HuH-7 (cell line): Measurements from ENCODE around the gene ITSN2.
"Not testable (repeated sequence)": the region's sequence is repeated elsewhere in the genome, so short reads cannot be mapped to it uniquely, and the experiment has no call there.

Experiments used
- DNase-seq: peaks from one replicate; pipeline ENCODE4 v3.0.0; 2011; ENCODE audit warnings: low spot score

Gene ITSN2

DNA sequence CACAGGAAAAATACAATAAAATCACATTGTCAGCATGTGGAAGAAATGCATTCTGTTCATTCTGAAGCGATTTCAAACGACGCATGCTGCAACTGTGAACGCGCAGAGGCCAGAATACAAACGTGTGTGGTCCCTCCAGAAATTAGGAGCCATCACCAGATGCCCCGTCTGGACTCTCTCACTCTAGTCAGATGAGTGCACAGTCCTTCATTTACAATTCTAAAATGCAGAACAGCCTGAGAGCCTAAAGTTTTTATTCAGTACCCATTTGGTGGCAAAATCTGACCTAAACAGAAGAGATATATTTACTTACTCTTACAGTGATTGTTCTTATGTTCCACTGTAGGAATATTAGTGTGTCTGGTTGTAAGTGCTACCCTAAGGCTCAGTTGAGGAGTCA is 148.9 kb downstream of the ITSN2 start:
- DNase-seq: no peak

DNA sequence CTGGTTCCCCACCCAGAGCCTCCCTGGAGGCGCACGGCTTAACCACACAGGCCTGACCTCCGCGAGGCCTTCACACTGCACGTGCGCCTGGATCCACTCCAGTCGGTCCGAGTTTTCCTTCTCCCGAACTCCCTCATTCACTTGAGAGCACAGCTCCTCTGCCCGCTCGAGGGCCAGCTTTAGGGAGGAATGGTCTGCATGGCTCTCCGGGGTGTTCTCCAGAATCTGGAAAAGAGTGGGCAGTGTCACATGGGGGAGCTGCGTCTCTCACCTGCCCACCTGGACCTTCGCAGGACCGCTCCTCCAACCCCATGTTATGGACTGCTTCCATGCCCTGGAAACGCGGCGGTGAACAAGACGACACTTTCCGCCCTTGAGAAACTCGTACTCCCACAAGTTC is 149.6 kb downstream of the ITSN2 start:
- no peak for DNase-seq

DNA sequence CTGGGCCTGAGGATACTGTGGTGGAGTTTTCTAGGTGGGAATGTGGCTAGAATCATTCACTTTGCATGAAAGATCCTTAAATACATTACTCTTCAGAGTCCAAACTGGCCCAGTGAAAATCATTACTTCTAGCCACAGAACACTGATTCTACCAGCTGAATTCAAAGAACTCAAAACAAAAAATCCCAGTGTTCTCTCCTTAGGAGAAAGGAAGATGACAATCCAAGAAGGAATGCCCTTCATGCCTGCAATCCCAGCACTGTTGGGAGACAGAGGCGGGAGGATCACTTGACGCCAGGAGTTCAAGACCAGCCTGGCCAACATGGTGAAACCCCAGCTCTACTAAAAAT is 150.3 kb downstream of the ITSN2 start:
- DNase-seq: no peak

DNA sequence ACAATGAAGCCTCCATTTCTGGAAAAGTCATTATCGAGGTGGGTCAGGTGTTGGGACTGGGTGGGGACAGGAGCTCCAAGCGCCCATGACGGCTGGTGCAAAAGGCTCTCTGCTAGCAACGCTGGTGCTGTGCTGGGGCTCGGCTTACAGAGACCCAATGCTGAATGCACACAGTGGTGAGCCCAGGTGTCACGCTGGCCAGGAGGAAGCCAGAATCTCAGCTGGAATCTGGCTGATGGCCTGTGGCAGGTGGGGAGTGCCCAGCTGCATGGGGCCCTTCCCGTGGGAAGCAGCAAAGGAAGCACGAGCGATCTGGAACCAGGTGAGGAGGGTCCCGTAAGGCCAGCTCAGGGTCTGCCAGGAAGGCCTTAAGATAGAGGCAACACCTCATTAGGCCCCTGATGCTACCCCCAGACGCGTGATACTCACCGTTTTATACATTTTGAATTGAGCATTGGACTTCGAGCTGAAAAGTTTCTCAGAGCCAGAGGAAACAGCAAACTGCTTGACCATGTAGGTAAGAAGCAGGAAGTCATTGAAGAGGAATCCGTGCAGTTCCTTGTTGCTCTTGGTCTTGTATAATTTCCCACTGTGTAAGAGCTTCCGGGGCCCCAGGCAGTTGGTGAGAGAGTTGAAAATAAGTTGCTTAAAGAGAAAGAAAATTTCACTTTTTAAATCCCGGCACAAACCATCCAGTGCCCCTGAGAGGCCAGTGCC is 150.8 kb downstream of the ITSN2 start:
- DNase-seq: no peak

DNA sequence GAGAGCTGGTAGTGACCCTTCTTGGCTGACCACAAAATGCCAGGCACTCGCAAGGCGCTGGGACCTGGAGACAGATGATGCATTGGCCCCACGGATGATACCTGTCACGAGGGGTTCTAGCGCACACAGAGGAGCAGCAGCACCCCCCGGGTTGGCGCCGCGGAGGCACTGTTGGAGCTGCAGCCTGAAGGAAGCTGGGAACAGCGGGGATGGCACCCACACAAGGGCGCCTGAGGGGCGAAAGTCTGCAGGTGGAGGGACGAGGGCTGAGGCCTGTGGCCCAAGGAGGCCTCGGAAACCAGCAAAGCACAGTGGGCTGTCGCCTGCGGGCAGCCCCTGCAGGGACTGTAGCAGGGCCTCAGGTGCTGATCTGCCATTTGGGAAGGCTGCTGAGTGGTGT is 151.8 kb downstream of the ITSN2 start:
- DNase-seq: no peak

DNA sequence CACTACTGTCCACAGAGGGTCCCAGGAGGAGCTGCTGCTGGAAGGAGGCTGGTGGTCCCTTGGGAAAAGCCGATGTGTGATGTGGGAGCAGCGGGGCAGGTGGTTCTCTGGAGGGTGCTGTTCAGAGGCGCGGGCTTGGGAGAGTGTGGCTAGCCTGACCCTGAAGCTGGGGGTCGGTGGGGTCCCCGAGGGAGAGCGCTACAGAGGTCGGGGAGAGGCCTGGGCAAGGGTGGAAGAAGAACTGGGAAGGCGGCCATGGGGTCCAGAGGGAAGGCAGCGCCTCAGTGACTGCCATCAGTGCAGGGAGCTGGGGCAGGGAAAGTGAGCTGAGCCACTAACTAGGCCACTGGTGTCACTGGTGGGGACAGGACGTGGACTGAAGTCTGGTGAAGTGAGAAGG is 153.0 kb downstream of the ITSN2 start:
- no peak for DNase-seq

DNA sequence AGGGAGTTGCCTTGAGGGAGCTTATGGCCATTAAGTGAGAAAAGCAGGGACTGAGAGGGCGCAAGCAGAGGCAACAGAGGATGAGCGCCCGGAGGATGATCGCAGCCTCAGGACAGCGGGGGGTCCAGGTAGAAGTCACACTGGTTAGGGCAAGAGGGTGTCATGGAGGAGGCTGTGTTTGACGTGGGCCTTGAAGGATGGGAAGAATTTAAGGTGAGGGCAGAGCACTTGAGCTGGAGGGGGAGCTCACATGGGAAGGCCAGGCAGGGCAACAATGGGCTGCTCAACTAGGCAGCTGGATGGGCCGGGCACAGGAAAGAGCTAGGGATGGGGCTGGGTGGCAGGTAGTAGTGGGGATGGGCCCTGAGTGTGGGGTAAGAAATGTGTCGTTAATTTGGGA is 153.6 kb downstream of the ITSN2 start:
- no peak for DNase-seq

DNA sequence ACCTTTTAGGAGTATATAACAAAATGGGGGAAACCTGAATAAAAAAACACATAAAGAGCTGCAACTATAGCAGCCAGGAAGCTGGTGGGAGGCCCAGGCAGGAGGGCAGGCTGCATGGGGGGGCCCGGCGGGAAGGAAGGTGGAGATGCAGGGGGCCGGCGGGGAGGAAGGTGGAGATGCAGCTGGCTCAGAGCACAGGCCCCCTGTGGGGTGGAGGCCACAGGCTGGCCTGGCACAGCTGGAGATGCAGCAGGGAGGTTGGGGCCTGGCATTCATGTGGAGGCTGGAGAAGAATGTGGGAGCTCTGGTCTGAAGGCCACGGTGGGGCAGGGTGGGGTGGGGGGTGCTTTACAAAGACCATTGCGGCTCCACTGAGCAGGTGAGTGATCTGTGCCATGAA is 154.1 kb downstream of the ITSN2 start:
- no peak for DNase-seq

DNA sequence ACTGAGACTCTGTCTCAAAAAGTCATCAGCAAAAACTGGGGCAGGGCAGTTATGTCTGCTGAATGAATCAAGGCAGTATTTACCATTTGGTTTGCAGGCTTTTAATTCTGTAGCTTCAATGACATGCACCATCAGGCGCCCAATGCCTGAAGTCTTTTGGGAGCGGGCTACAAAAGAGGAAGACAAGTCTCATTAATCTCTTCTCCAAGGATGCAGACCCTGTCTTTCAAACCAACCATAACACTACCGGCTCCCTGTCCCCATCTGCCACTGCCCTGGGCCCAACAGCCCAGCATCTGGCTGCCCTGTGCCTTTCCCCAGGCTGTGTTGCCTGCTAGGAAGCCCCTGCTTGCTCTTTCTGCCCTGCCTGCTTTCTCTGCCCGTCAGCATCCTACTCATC is 155.2 kb downstream of the ITSN2 start:
- DNase-seq: no peak

DNA sequence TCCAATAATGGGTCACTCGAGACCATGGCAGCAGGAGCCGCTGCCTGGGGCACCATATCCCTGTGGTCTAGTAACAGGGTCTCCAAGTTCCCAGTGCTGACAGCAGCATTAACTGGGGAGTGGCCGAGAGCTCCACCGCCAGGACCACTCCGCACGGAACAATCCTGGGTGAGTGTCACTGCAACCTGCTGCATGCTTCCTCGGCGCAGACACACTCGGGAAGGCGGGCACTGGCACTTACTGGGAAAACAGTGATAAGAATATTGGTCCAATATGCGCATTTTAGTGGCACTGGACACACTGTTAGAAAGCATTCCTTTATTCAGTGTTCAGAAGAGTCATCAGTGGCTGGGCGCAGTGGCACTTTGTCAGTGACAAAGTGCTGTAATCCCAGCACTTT is 155.8 kb downstream of the ITSN2 start:
- DNase-seq: no peak

DNA sequence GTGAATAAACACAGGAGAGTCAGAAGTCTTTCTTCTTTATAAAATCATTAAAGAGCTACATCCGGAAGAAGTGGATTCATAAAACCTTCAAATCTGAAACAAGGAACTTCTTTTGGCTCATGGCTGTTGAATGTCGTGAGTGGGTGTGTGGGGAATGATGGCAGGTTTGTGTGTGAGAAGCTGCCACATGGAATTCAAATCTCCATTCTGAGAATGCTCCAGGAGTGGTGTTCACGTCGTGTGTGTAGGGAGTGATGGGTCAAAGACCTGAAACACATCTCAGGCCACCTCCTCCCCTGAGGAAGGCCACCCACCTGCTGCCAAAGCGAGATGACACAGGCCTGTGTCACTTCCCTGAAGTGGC is 156.6 kb downstream of the ITSN2 start:
- no peak for DNase-seq

DNA sequence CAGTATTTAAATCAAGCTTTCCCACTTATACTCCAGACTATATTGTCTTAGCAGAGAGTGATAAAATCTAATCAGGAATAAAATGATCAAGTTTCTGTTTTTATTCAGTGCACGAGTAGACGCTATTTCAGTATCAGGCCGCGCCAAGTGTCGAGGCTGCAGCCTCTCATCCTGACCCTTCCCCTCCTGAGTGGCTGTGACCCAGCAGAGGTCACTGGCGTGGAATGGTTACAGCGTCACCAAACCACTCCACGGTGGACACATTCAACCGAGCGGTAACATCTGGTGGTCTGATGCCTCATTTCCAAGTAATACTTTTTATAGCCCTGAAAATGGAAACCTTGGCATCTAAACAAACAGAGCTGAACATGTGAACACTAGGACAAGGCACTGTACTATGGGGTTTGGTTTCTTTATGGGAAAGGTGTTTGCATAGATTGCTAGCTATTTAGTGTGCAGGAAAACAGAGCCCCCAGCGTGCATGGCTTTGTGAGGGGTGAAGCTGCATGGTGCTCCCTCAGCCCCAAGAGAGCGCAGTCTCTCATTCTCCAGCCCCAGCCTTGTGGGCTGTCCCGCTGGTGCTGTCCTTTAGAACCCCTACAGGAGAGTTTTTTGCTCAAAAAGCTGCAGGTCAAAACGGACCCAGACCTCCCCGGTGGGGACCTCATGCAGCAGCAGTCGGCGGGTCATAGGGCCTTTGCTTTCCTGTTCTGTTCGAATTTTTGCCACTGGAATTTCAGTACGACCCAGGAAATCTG is 157.1 kb downstream of the ITSN2 start:
- DNase-seq: no peak

DNA sequence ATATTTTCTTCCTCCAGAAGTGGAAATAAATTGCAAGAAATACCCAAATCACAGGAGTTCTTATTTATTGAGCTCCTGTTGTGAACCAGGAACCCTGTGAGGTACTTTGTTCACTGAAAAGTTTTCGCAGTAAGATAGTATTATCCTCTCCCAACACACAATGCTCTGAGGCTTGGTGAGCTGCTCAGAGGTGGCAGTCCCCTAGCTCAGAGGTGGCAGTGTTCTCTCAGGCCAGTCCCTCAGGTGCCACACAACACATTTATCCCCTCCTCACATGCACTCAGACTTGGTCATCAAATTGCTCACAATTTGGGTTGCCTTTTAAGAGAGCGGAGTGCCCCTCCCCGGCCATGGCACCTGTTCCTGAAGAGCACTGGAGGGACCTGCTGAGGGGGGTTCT is 159.5 kb downstream of the ITSN2 start:
- DNase-seq: no peak

DNA sequence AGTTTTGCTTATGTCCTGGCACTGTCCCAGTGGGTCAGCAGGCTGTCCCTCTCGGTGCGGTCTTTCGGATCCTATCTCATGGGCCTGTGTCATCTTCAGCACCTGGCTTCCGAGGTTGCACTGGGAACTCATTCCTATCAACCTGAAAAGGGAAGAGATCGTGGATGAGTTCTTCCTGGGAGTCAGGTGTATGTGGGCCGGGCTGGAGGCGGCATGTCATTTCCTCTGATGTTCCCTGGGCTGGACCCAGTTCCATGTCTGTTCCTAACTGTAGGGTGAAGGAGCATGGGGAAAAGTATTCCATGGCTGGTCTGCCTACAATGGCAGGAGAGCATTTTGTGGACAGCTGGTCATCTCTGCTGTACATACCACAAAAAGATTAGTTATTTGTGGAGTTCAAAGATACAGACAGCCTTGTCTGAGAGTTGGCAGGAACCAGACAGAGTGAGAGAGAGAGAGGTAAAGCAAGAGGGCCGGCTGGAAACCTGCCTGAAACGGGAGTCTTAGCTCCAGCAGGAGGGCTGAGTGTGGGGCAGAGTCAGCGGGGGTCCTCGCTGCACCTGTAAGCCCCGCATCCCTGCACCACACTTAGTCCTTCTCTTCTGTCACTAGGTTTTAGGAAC is 160.3 kb downstream of the ITSN2 start:
- DNase-seq: no peak

DNA sequence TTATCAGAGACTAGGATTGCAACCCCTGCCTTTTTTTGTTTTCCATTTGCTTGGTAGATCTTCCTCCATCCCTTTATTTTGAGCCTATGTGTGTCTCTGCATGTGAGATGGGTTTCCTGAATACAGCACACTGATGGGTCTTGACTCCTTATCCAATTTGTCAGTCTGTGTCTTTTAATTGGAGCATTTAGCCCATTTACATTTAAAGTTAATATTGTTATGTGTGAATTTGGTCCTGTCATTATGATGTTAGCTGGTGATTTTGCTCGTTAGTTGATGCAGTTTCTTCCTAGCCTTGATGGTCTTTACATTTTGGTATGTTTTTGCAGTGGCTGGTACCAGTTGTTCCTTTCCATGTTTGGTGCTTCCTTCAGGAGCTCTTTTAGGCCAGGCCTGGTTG is 163.1 kb downstream of the ITSN2 start:
- not testable (repeated sequence) for DNase-seq

DNA sequence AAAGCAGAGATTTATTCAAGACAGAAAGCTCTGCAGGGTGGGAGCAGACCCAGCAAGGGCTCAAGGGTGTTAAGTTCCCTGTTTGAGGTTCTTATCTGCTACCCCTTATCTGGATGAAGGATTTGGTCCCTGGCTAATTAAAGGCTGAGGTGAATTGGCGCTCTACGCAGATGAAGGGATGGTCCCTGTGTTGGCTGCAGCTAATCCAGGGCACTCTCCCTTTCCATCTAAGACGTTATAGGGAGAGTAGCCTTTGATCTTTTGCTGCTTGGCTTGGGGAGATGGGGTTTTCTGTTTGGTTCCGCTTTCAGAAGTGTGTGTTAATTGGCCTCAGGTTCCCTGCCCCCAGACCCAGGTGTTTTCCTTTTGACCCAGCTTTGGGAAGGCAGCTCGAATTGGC is 168.5 kb downstream of the ITSN2 start:
- no peak for DNase-seq

DNA sequence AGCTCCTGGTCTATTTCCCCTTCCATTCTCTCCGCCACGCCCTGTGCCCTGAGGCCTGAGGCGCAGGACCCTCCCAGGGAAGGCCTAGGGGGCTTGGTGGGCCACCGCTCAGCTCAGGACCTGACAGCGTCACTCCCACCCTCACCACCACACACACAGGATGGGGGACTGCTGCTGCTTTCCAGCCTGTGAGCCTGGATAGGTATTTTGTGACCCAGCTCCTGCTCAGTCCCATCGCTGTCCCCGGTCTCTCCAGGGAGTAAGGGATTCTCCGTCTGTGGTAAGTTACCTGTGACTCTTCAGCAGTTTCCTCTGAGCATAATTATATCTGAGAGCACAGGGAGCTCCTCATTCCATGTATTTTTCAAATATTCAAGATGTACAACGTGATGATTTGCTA is 169.2 kb downstream of the ITSN2 start:
- DNase-seq: no peak

DNA sequence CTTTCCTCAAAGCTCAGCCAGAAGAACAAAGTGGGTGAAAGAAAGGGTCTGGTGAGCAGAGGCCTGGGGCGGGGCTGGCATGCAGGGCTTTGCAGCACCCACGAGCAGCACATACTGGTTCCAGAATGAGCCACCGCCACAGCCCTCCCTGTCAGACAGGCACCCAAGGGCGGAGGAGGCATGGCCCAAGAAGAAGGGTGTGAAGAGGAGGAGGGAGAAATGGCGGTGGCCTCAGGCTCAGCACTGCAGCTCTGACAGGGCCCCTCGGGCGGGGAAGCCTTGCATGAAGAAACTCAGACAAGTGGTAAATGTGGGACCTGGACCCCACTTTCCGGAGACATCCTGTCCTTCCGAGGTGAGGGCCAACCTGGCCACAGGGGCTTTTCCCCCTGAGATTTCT is 169.8 kb downstream of the ITSN2 start:
- no peak for DNase-seq

DNA sequence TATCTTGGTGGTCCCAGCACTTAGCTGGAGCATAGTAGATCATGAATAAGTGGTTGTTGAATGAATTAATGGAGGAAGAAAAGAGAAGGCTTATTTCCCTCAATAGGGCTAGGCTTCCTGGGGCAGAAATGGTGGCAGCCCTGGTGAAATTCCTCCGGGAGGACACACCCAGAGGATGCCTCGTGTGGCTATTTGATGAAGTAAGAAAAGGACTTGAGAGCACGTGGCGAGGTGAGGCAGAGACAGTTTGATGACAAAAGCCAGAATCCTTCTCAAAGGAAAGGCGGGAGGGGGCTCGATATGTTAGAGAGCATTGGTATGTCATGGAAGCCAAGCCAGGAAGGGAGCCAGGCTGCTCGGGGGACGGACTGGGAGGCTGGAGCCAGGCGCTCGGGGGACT is 170.8 kb downstream of the ITSN2 start:
- DNase-seq: no peak

DNA sequence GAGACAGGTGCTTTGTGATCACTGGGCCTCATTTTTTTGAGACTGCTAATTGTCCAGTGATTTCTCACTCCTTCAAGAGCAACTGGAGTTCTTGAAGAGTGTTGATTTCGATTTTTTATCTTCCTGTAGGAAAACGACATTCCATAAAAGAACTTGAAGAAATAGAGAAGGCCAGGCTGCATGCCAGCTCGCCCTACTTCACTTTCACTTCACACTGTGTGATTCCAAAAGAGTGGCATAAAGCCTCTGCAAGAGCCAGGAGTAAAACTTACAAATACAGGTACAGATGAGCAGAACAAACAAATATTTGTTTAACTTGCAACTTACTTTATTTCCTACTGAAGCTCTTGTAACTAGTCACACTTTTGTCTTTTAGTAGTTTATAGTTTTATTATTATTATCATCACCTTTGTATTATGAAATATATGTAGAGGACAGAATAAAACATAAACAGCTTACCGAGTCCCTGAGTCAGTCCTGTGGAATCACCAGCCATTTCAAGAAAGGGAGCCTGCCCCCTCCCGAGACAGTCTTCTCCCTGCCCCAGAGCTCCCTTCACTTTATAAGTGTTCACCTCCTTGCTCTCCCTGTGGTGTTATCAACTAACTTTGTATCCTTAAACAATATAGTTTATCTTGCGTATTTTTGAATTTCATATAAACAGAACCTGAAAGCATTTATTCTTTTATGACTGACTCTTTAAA is 176.8 kb downstream of the ITSN2 start:
- no peak for DNase-seq

DNA sequence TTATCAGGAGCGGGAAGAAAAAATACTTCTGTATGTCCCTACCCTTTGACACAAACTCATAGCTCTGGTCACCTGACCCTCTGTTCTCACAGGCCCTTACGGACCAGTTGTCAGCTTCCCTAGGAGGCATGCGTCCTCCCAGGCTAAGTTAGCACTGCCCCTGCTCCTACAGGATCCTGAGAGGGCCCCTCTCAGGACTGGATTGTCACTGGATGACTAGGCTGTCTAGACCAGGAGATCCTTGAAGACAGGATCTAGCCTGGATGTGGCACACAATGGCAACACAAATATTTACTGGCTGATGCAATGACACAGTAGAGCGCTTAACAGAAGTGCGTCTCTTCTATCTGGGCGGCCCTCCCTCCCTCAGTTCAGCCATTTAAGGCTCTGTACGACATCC is 177.8 kb downstream of the ITSN2 start:
- DNase-seq: no peak

DNA sequence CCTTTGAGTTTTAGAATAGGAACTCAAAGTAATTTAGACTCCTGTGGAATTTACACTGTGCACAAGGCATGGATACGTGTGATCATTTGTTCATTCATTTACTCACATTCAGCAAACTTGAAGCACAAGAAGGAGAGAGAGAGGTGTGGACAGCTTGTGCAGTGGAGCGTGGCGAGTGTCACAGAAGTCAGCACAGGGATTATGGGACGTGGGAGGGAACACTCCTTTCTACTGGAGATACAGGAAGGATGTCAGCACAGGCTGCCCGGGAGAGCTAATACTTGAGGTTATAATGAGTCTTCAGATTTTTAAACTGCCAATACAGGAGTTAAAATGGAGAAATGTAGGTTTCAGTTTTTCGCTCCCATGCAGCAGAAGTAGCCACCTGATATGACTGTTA is 178.5 kb downstream of the ITSN2 start:
- no peak for DNase-seq

DNA sequence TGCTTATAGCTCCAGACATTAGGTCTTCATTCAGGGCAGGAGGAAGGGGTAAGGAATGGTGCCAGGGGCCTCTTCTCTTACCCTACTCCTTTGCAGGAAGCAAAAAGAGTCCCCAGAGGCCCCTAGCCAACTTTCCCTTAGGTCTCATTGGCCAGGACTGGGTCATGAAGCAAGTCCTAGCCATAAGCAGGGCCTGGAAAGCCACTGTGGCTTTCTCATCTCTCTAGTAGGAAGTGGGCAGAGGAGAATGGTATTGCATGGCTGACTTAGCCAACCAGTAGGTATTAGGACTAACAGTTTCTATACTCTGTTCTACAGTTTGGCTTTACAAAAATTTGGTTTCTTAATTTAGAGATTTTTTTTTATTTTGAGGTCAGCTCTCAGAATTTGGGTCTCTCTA is 180.7 kb downstream of the ITSN2 start:
- DNase-seq: no peak
